ENCODE results near the gene TBC1D32. TPM values are rescaled to one million over a fixed set of nuclear protein-coding genes. Genes with fewer than 3 reads are reported as not detected.
A peak's percentile ranks its signal among the peaks of the same experiment; 100 is the strongest.
"Not testable (repeated sequence)": the region's sequence is repeated elsewhere in the genome, so short reads cannot be mapped to it uniquely, and the experiment has no call there.

TBC1D32 gene
- total RNA-seq, 8 experiments from 2014 or later, result 10.1 to 21.6 (median 14.7) TPM

- ATAC-seq (replicated peaks in 6 of 8), result peak in 1 of 8 experiments; percentile 47
- Histone ChIP-seq H3K27ac (no peak overlapping the region), H3K4me3 (no peak overlapping the region), H3K4me1 (replicated peaks in 1 of 2) (no peaks in the 10 kb centered on the region)
- WGBS, 10 experiments, result 88 to 100% (median 93%) methylated on average over 2 to 6 of the region's 6 CpGs; no CpG with 5 or more reads in 3 of the 10 experiments
- in situ Hi-C loops (cut with MboI; ENCODE audit: low pct_unique_long_range_greater_than_20kb in 2 of 9, low sequenced_read_pairs in 9 of 9, unreplicated experiment in 9 of 9), result no loop called here
These were observed 192.2 kb downstream of the TBC1D32 start for GRCh38 chr6:121142093-121142492.

- H3K4me3 ChIP-seq, result no peak overlapping the region
- no peaks in the 10 kb centered on the region for H3K4me1 ChIP-seq (replicated peaks in 1 of 2)
- H3K27ac ChIP-seq, result no peak overlapping the region
- ATAC-seq (replicated peaks in 6 of 8), result peak in 1 of 8 experiments; percentile 37
- in situ Hi-C loops (cut with MboI; ENCODE audit: low pct_unique_long_range_greater_than_20kb in 2 of 9, low sequenced_read_pairs in 9 of 9, unreplicated experiment in 9 of 9), result no loop called here
These were observed 198.9 kb downstream of the TBC1D32 start for GRCh38 chr6:121135425-121135824.

- Histone ChIP-seq H3K27ac (no peak overlapping the region), H3K4me3 (no peak overlapping the region), H3K4me1 (replicated peaks in 1 of 2) (no peaks in the 10 kb centered on the region)
- peak in 2 of 8 experiments; percentile 51 to 67 for ATAC-seq (replicated peaks in 6 of 8)
- in situ Hi-C loops (cut with MboI; ENCODE audit: low pct_unique_long_range_greater_than_20kb in 2 of 9, low sequenced_read_pairs in 9 of 9, unreplicated experiment in 9 of 9), result no loop called here
These were observed 199.4 kb downstream of the TBC1D32 start for GRCh38 chr6:121134922-121135321.

GRCh38 chr6:121124600-121124999, 209.7 kb downstream of the TBC1D32 start:
- Histone ChIP-seq H3K27ac (no peak overlapping the region), H3K4me1 (replicated peaks in 1 of 2) (no peaks in the 10 kb centered on the region), H3K4me3 (no peak overlapping the region)
- ATAC-seq (replicated peaks in 6 of 8), result no peak
- in situ Hi-C loops (cut with MboI; ENCODE audit: low pct_unique_long_range_greater_than_20kb in 2 of 9, low sequenced_read_pairs in 9 of 9, unreplicated experiment in 9 of 9), result no loop called here

GRCh38 chr6:121112356-121112755, 221.9 kb downstream of the TBC1D32 start:
- H3K4me3 ChIP-seq, result no peak overlapping the region
- H3K4me1 ChIP-seq (replicated peaks in 1 of 2), result no peaks in the 10 kb centered on the region
- in situ Hi-C loops (cut with MboI; ENCODE audit: low pct_unique_long_range_greater_than_20kb in 2 of 9, low sequenced_read_pairs in 9 of 9, unreplicated experiment in 9 of 9), result no loop called here
- H3K27ac ChIP-seq, result no peak overlapping the region
- ATAC-seq (replicated peaks in 6 of 8), result no peak

GRCh38 chr6:121110733-121111132, 223.5 kb downstream of the TBC1D32 start:
- Histone ChIP-seq H3K27ac (no peak overlapping the region), H3K4me1 (replicated peaks in 1 of 2) (no peaks in the 10 kb centered on the region), H3K4me3 (no peak overlapping the region)
- 73 to 93% (median 89%) methylated on average over 2 to 4 of the region's 4 CpGs; no CpG with 5 or more reads in 2 of the 10 experiments for WGBS, 10 experiments
- in situ Hi-C loops (cut with MboI; ENCODE audit: low pct_unique_long_range_greater_than_20kb in 2 of 9, low sequenced_read_pairs in 9 of 9, unreplicated experiment in 9 of 9), result no loop called here
- ATAC-seq (replicated peaks in 6 of 8), result no peak

GRCh38 chr6:121106962-121107361, 227.3 kb downstream of the TBC1D32 start:
- 25 to 100% (median 83%) methylated on average over 1 of the region's 1 CpG; no CpG with 5 or more reads in 1 of the 10 experiments for WGBS, 10 experiments
- in situ Hi-C loops (cut with MboI; ENCODE audit: low pct_unique_long_range_greater_than_20kb in 2 of 9, low sequenced_read_pairs in 9 of 9, unreplicated experiment in 9 of 9), result no loop called here
- Histone ChIP-seq H3K27ac (no peak overlapping the region), H3K4me1 (replicated peaks in 1 of 2) (no peaks in the 10 kb centered on the region), H3K4me3 (no peak overlapping the region)
- ATAC-seq (replicated peaks in 6 of 8), result no peak

- ATAC-seq (replicated peaks in 6 of 8), result no peak
- in situ Hi-C loops (cut with MboI; ENCODE audit: low pct_unique_long_range_greater_than_20kb in 2 of 9, low sequenced_read_pairs in 9 of 9, unreplicated experiment in 9 of 9), result no loop called here
- Histone ChIP-seq H3K4me3 (no peak overlapping the region), H3K4me1 (replicated peaks in 1 of 2) (no peaks in the 10 kb centered on the region), H3K27ac (no peak overlapping the region)
- WGBS, 10 experiments, result 23 to 72% (median 60%) methylated on average over 1 to 4 of the region's 4 CpGs; no CpG with 5 or more reads in 1 of the 10 experiments
These were observed 228.8 kb downstream of the TBC1D32 start for GRCh38 chr6:121105461-121105860.

GRCh38 chr6:121093928-121094327, 240.4 kb downstream of the TBC1D32 start:
- in situ Hi-C loops (cut with MboI; ENCODE audit: low pct_unique_long_range_greater_than_20kb in 2 of 9, low sequenced_read_pairs in 9 of 9, unreplicated experiment in 9 of 9), result no loop called here
- H3K4me1 ChIP-seq (replicated peaks in 1 of 2), result no peaks in the 10 kb centered on the region
- ATAC-seq (replicated peaks in 6 of 8), result peak in 1 of 8 experiments; percentile 45
- H3K27ac ChIP-seq, result no peak overlapping the region
- H3K4me3 ChIP-seq, result no peak overlapping the region

- no peak overlapping the region for H3K27ac ChIP-seq
- WGBS, 10 experiments, result 57 to 100% (median 88%) methylated on average over 1 of the region's 1 CpG; no CpG with 5 or more reads in 1 of the 10 experiments
- no peak overlapping the region for H3K4me3 ChIP-seq
- ATAC-seq (replicated peaks in 6 of 8), result no peak
- no peaks in the 10 kb centered on the region for H3K4me1 ChIP-seq (replicated peaks in 1 of 2)
- in situ Hi-C loops (cut with MboI; ENCODE audit: low pct_unique_long_range_greater_than_20kb in 2 of 9, low sequenced_read_pairs in 9 of 9, unreplicated experiment in 9 of 9), result no loop called here
These were observed 243.8 kb downstream of the TBC1D32 start for GRCh38 chr6:121090492-121090891.

- in situ Hi-C loops (cut with MboI; ENCODE audit: low pct_unique_long_range_greater_than_20kb in 2 of 9, low sequenced_read_pairs in 9 of 9, unreplicated experiment in 9 of 9), result no loop called here
- Histone ChIP-seq H3K4me3 (no peak overlapping the region), H3K27ac (no peak overlapping the region), H3K4me1 (replicated peaks in 1 of 2) (no peaks in the 10 kb centered on the region)
- 67 to 100% (median 85%) methylated on average over 1 to 3 of the region's 3 CpGs; no CpG with 5 or more reads in 2 of the 10 experiments for WGBS, 10 experiments
- no peak for ATAC-seq (replicated peaks in 6 of 8)
These were observed 247.4 kb downstream of the TBC1D32 start for GRCh38 chr6:121086876-121087275.

- no peak overlapping the region for H3K4me3 ChIP-seq
- no peaks in the 10 kb centered on the region for H3K4me1 ChIP-seq (replicated peaks in 1 of 2)
- 51 to 100% (median 82%) methylated on average over 1 to 3 of the region's 3 CpGs for WGBS, 10 experiments
- ATAC-seq (replicated peaks in 6 of 8), result peak in 2 of 8 experiments; percentile 51 to 75
- H3K27ac ChIP-seq, result no peak overlapping the region
- in situ Hi-C loops (cut with MboI; ENCODE audit: low pct_unique_long_range_greater_than_20kb in 2 of 9, low sequenced_read_pairs in 9 of 9, unreplicated experiment in 9 of 9), result no loop called here
These were observed 258.2 kb downstream of the TBC1D32 start for GRCh38 chr6:121076119-121076518.

- not testable (repeated sequence) for H3K4me3 ChIP-seq; ATAC-seq (replicated peaks in 6 of 8); H3K4me1 ChIP-seq (replicated peaks in 1 of 2); H3K27ac ChIP-seq
- in situ Hi-C loops (cut with MboI; ENCODE audit: low pct_unique_long_range_greater_than_20kb in 2 of 9, low sequenced_read_pairs in 9 of 9, unreplicated experiment in 9 of 9), result loop anchor here in 1 of 9 experiments (25.0 kb wide), 2 partner anchors 144 to 244 kb away; no protein-coding TSS in a partner anchor
- WGBS, 10 experiments, result 80 to 100% methylated on average over 1 of the region's 1 CpG; no CpG with 5 or more reads in 8 of the 10 experiments
These were observed 265.5 kb downstream of the TBC1D32 start for GRCh38 chr6:121068749-121069148.

- Histone ChIP-seq H3K4me3 (no peak overlapping the region), H3K4me1 (replicated peaks in 1 of 2) (no peaks in the 10 kb centered on the region), H3K27ac (no peak overlapping the region)
- in situ Hi-C loops (cut with MboI; ENCODE audit: low pct_unique_long_range_greater_than_20kb in 2 of 9, low sequenced_read_pairs in 9 of 9, unreplicated experiment in 9 of 9), result loop anchor here in 1 of 9 experiments (25.0 kb wide), 2 partner anchors 145 to 245 kb away; no protein-coding TSS in a partner anchor
- ATAC-seq (replicated peaks in 6 of 8), result no peak
These were observed 266.9 kb downstream of the TBC1D32 start for GRCh38 chr6:121067381-121067780.
